GM18520 (cell line): Measurements from ENCODE around the gene GOLGA8B.
A peak's percentile ranks its signal among the peaks of the same experiment; 100 is the strongest.
"Not testable (repeated sequence)": the region's sequence is repeated elsewhere in the genome, so short reads cannot be mapped to it uniquely, and the experiment has no call there.

Experiments used
- ATAC-seq: cut with Tn5 transposase; IDR thresholded peaks from one replicate; pipeline ENCODE4 v1.9.1; 2021; ENCODE audit not compliant: unreplicated experiment

GOLGA8B gene

GRCh38 chr15:34583399-34584329 lies at the start of gene GOLGA8B:
Gene GOLGA8B, minus strand, starts transcription at chr15:34583651. Its CDS starts 47,739 bp downstream, at chr15:34535912.
- ATAC-seq = peak; percentile 51

GRCh38 chr15:34633165-34633564 lies 49.7 kb upstream of the GOLGA8B start:
- ATAC-seq = not testable (repeated sequence)

- ATAC-seq = no peak
Observed at GRCh38 chr15:34628577-34629152, 45.2 kb upstream of the GOLGA8B start.

- no peak for ATAC-seq
Observed at GRCh38 chr15:34625007-34625406, 41.6 kb upstream of the GOLGA8B start.

GRCh38 chr15:34621675-34622074 lies 38.2 kb upstream of the GOLGA8B start:
- ATAC-seq = no peak

- ATAC-seq = no peak
Observed at GRCh38 chr15:34620814-34621213, 37.4 kb upstream of the GOLGA8B start.

- no peak for ATAC-seq
Observed at GRCh38 chr15:34620142-34620541, 36.7 kb upstream of the GOLGA8B start.

- no peak for ATAC-seq
Observed at GRCh38 chr15:34619151-34619550, 35.7 kb upstream of the GOLGA8B start.

GRCh38 chr15:34618073-34618472 lies 34.6 kb upstream of the GOLGA8B start:
- no peak for ATAC-seq

GRCh38 chr15:34616613-34617012 lies 33.2 kb upstream of the GOLGA8B start:
- no peak for ATAC-seq

- ATAC-seq = no peak
Observed at GRCh38 chr15:34613997-34614396, 30.5 kb upstream of the GOLGA8B start.

- no peak for ATAC-seq
Observed at GRCh38 chr15:34613301-34613700, 29.9 kb upstream of the GOLGA8B start.

- ATAC-seq = no peak
Observed at GRCh38 chr15:34610354-34610753, 26.9 kb upstream of the GOLGA8B start.

- no peak for ATAC-seq
Observed at GRCh38 chr15:34609102-34610057, 25.9 kb upstream of the GOLGA8B start.

- no peak for ATAC-seq
Observed at GRCh38 chr15:34608517-34608916, 25.1 kb upstream of the GOLGA8B start.

GRCh38 chr15:34607832-34608231 lies 24.4 kb upstream of the GOLGA8B start:
- no peak for ATAC-seq

- ATAC-seq = no peak
Observed at GRCh38 chr15:34606545-34606944, 23.1 kb upstream of the GOLGA8B start.

GRCh38 chr15:34606131-34606530 lies 22.7 kb upstream of the GOLGA8B start:
- ATAC-seq = no peak

- no peak for ATAC-seq
Observed at GRCh38 chr15:34603095-34603494, 19.6 kb upstream of the GOLGA8B start.

- no peak for ATAC-seq
Observed at GRCh38 chr15:34600923-34601322, 17.5 kb upstream of the GOLGA8B start.
